DND-41 (cell line): ENCODE data around the gene REPS1.

ENCODE experiments used
- ATAC-seq: fragments of 200-7000 bp; cut with Tn5 transposase; 3 replicates; pipeline ENCODE4 v1.9.1; 2021; ENCODE audit warnings: low read depth; ENCODE audit not compliant: insufficient read depth
- DNase-seq: peaks from one replicate; pipeline ENCODE4 v3.0.0-alpha.2; 2020
- H2AFZ ChIP-seq: 2 replicates; pipeline ENCODE4 v1.6.0; 2012; ENCODE audit warnings: low read depth, low read length
- H3K27ac ChIP-seq: 2 replicates; pipeline ENCODE4 v1.5.1; 2012; ENCODE audit warnings: low read length, inconsistent platforms
- H3K27me3 ChIP-seq: fragments of 200-600 bp; sonication (generic); 2 replicates; pipeline ENCODE4 v1.6.0; 2012; ENCODE audit warnings: low read length, mild to moderate bottlenecking, inconsistent platforms; ENCODE audit not compliant: insufficient read depth, poor library complexity
- H3K36me3 ChIP-seq: 2 replicates; pipeline ENCODE4 v1.5.1; 2012; ENCODE audit warnings: low read length, inconsistent platforms; ENCODE audit not compliant: insufficient read depth
- H3K4me1 ChIP-seq: 2 replicates; pipeline ENCODE4 v1.5.1; 2012; ENCODE audit warnings: mild to moderate bottlenecking, low read length; ENCODE audit not compliant: insufficient read depth
- H3K4me2 ChIP-seq: 2 replicates; pipeline ENCODE4 v1.6.0; 2012; ENCODE audit warnings: mild to moderate bottlenecking, moderate library complexity, low read length, inconsistent platforms; ENCODE audit not compliant: insufficient read depth
- H3K4me3 ChIP-seq, 2 experiments: fragments of 200-600 bp in 1 of 2; shearing (Covaris generic) in 1 of 2; 2 replicates each; pipeline ENCODE4 v1.5.1; 2012 to 2016; ENCODE audit warnings: inconsistent platforms in 2 of 2, low read length in 2 of 2, mild to moderate bottlenecking in 2 of 2, low read depth in 1 of 2, moderate library complexity in 1 of 2
- H3K79me2 ChIP-seq: 2 replicates; pipeline ENCODE4 v1.6.0; 2012; ENCODE audit warnings: low read length, inconsistent platforms; ENCODE audit not compliant: insufficient read depth
- H3K9ac ChIP-seq: 2 replicates; pipeline ENCODE4 v1.6.0; 2012; ENCODE audit warnings: low read depth, mild to moderate bottlenecking, inconsistent platforms, low read length, moderate library complexity
- H3K9me3 ChIP-seq: 2 replicates; pipeline ENCODE4 v1.5.1; 2012; ENCODE audit warnings: low read length, moderate library complexity, mild to moderate bottlenecking, inconsistent platforms; ENCODE audit not compliant: insufficient read depth, severe bottlenecking
- H4K20me1 ChIP-seq: 2 replicates; pipeline ENCODE4 v1.6.0; 2012; ENCODE audit warnings: low read length; ENCODE audit not compliant: insufficient read depth
- CTCF ChIP-seq: IDR thresholded peaks from 2 replicates; pipeline ENCODE4 v1.5.1; 2012; ENCODE audit warnings: borderline replicate concordance, low read length, moderate library complexity, mild to moderate bottlenecking; ENCODE audit not compliant: poor library complexity, severe bottlenecking; ENCODE audit errors: extremely low read depth
- EZH2 ChIP-seq: IDR thresholded peaks from 3 replicates; pipeline ENCODE4 v1.6.1; 2012; ENCODE audit warnings: borderline replicate concordance, low read depth, mild to moderate bottlenecking, moderate library complexity, low read length, inconsistent platforms; ENCODE audit not compliant: severe bottlenecking

The REPS1 gene

GRCh38 chr6:138957484-138957883 lies 30.6 kb downstream of the REPS1 start:
- Histone ChIP-seq H3K4me3 (no peak overlapping the region), H3K9ac (no peak overlapping the region), H3K36me3 (no peaks in the 10 kb centered on the region), H3K4me2 (no peak overlapping the region), H4K20me1 (peaks cover 51% of the 10 kb centered on the region), H3K79me2 (peaks cover 97% of the 10 kb centered on the region), H3K27me3 (no peaks in the 10 kb centered on the region), H3K9me3 (no peaks in the 10 kb centered on the region), H3K4me1 (peaks cover 18% of the 10 kb centered on the region), H3K27ac (no peak overlapping the region), H2AFZ (no peak overlapping the region)
- DNase-seq (no peak), ATAC-seq (no peak)
- TF ChIP-seq CTCF (no peak), EZH2 (no peak)

GRCh38 chr6:138956244-138956924 lies 31.7 kb downstream of the REPS1 start:
- H2AFZ ChIP-seq = no peak overlapping the region
- H3K27ac ChIP-seq = 0 out of 2 replicates have a peak overlapping the region, but pooled peaks have one; percentile 6
- H3K79me2 ChIP-seq = peaks cover 97% of the 10 kb centered on the region
- H3K4me3 ChIP-seq = no peak overlapping the region
- H3K9ac ChIP-seq = no peak overlapping the region
- peak; percentile 53; the same call in 1 of the 3 replicates for ATAC-seq
- TF ChIP-seq CTCF = no peak
- TF ChIP-seq EZH2 = no peak
- DNase-seq = no peak
- H3K4me2 ChIP-seq = no peak overlapping the region
- H3K27me3 ChIP-seq = no peaks in the 10 kb centered on the region
- H3K36me3 ChIP-seq = no peaks in the 10 kb centered on the region
- peaks cover 18% of the 10 kb centered on the region for H3K4me1 ChIP-seq
- H4K20me1 ChIP-seq = peaks cover 53% of the 10 kb centered on the region
- no peaks in the 10 kb centered on the region for H3K9me3 ChIP-seq

GRCh38 chr6:138955262-138955661 lies 32.8 kb downstream of the REPS1 start:
- no peak overlapping the region for H3K4me2 ChIP-seq
- peaks cover 18% of the 10 kb centered on the region for H3K4me1 ChIP-seq
- peaks cover 53% of the 10 kb centered on the region for H4K20me1 ChIP-seq
- H2AFZ ChIP-seq = no peak overlapping the region
- H3K36me3 ChIP-seq = no peaks in the 10 kb centered on the region
- H3K27me3 ChIP-seq = no peaks in the 10 kb centered on the region
- no peak for ATAC-seq
- DNase-seq = no peak
- H3K9me3 ChIP-seq = no peaks in the 10 kb centered on the region
- H3K27ac ChIP-seq = no peak overlapping the region
- no peak overlapping the region for H3K9ac ChIP-seq
- peaks cover 98% of the 10 kb centered on the region for H3K79me2 ChIP-seq
- TF ChIP-seq EZH2 (no peak), CTCF (no peak)
- H3K4me3 ChIP-seq = no peak overlapping the region

GRCh38 chr6:138953451-138953850 lies 34.6 kb downstream of the REPS1 start:
- TF ChIP-seq CTCF = no peak
- no peak for TF ChIP-seq EZH2

More at GRCh38 chr6:138953451-138953850, 34.6 kb downstream of the REPS1 start:
- H3K36me3 ChIP-seq = no peaks in the 10 kb centered on the region
- peaks cover 99% of the 10 kb centered on the region for H3K79me2 ChIP-seq
- peaks cover 10% of the 10 kb centered on the region for H3K4me1 ChIP-seq
- DNase-seq (no peak), ATAC-seq (no peak)
- no peak overlapping the region for H3K9ac ChIP-seq
- no peak overlapping the region for H3K4me3 ChIP-seq
- no peak overlapping the region for H3K4me2 ChIP-seq
- no peaks in the 10 kb centered on the region for H3K9me3 ChIP-seq
- no peak overlapping the region for H2AFZ ChIP-seq
- no peak overlapping the region for H3K27ac ChIP-seq
- H4K20me1 ChIP-seq = peaks cover 53% of the 10 kb centered on the region
- no peaks in the 10 kb centered on the region for H3K27me3 ChIP-seq
